Measurements from ENCODE around the gene CIPC.

GRCh38 chr14:77062261-77062660, 35.8 kb upstream of the CIPC start:
- no peak for TF ChIP-seq CTCF (IDR thresholded peaks at IDR 0.05)
- no peak for TF ChIP-seq EZH2 (IDR thresholded peaks at IDR 0.05; ENCODE audit: borderline replicate concordance, insufficient read depth, low read depth, low read length, poor library complexity, severe bottlenecking)

All from B cell (primary cell).